ENCODE results near the gene CFAP410. TPM values are rescaled to one million over a fixed set of nuclear protein-coding genes. Genes with fewer than 3 reads are reported as not detected.

Gene CFAP410
- total and polyA plus RNA-seq, 2 experiments from 2014 or later, result 17.0 to 19.8 TPM

- Histone ChIP-seq H2AFZ (no peak overlapping the region), H3K9me3 (ENCODE audit: low read depth) (no peaks in the 10 kb centered on the region), H3K4me2 (ENCODE audit: unreplicated experiment) (no peak overlapping the region), H3K4me1 (ENCODE audit: insufficient read depth) (no peaks in the 10 kb centered on the region), H3K36me3 (ENCODE audit: low read depth) (no peaks in the 10 kb centered on the region), H3K79me2 (ENCODE audit: insufficient read depth) (peaks cover 11% of the 10 kb centered on the region), H3F3A (ENCODE audit: insufficient read depth) (no peaks in the 10 kb centered on the region), H3K4me3 (no peak overlapping the region), H3K9me2 (ENCODE audit: insufficient read depth) (no peaks in the 10 kb centered on the region), H3K27ac (no peak overlapping the region), H3K9ac (no peak overlapping the region), H4K20me1 (ENCODE audit: insufficient read depth) (no peaks in the 10 kb centered on the region), H3K27me3 (replicated peaks; ENCODE audit: insufficient read depth) (no peaks in the 10 kb centered on the region)
- TF ChIP-seq EZH2phosphoT487 (IDR thresholded peaks at IDR 0.05; ENCODE audit: insufficient read depth, low read depth), result no peak
- no peak for TF ChIP-seq EZH2 (IDR thresholded peaks at IDR 0.05; ENCODE audit: insufficient read depth, poor library complexity, severe bottlenecking)
- in situ Hi-C loops (cut with MboI), result no loop called here
- no peak for DNase-seq
- 92 to 93% methylated on average over 22 of the region's 22 CpGs for WGBS, 2 experiments (ENCODE audit: low coverage in 1 of 2, low lambda C conversion rate in 2 of 2, missing lambda C conversion rate in 2 of 2)
Observed at GRCh38 chr21:44312089-44312488, 27.1 kb downstream of the CFAP410 start.

GRCh38 chr21:44310628-44311507, 28.3 kb downstream of the CFAP410 start:
- TF ChIP-seq EZH2phosphoT487 (IDR thresholded peaks at IDR 0.05; ENCODE audit: insufficient read depth, low read depth) (no peak), EZH2 (IDR thresholded peaks at IDR 0.05; ENCODE audit: insufficient read depth, poor library complexity, severe bottlenecking) (no peak)
- Histone ChIP-seq H3K36me3 (ENCODE audit: low read depth) (no peaks in the 10 kb centered on the region), H3K9me2 (ENCODE audit: insufficient read depth) (no peaks in the 10 kb centered on the region), H3K4me2 (ENCODE audit: unreplicated experiment) (no peak overlapping the region), H3K27me3 (replicated peaks; ENCODE audit: insufficient read depth) (no peaks in the 10 kb centered on the region), H3F3A (ENCODE audit: insufficient read depth) (no peaks in the 10 kb centered on the region), H4K20me1 (ENCODE audit: insufficient read depth) (no peaks in the 10 kb centered on the region), H2AFZ (no peak overlapping the region), H3K9me3 (ENCODE audit: low read depth) (no peaks in the 10 kb centered on the region), H3K4me1 (ENCODE audit: insufficient read depth) (no peaks in the 10 kb centered on the region), H3K79me2 (ENCODE audit: insufficient read depth) (peaks cover 21% of the 10 kb centered on the region), H3K9ac (no peak overlapping the region), H3K27ac (no peak overlapping the region), H3K4me3 (no peak overlapping the region)
- DNase-seq, result no peak
- in situ Hi-C loops (cut with MboI), result no loop called here
- WGBS, 2 experiments (ENCODE audit: low coverage in 1 of 2, low lambda C conversion rate in 2 of 2, missing lambda C conversion rate in 2 of 2), result 95 to 97% methylated on average over 28 of the region's 28 CpGs

- TF ChIP-seq EZH2 (IDR thresholded peaks at IDR 0.05; ENCODE audit: insufficient read depth, poor library complexity, severe bottlenecking), result no peak
- no peak for TF ChIP-seq EZH2phosphoT487 (IDR thresholded peaks at IDR 0.05; ENCODE audit: insufficient read depth, low read depth)
- H4K20me1 ChIP-seq (ENCODE audit: insufficient read depth), result no peaks in the 10 kb centered on the region
- no peaks in the 10 kb centered on the region for H3K4me1 ChIP-seq (ENCODE audit: insufficient read depth)
- no peaks in the 10 kb centered on the region for H3K36me3 ChIP-seq (ENCODE audit: low read depth)
- no peaks in the 10 kb centered on the region for H3K9me3 ChIP-seq (ENCODE audit: low read depth)
- no peaks in the 10 kb centered on the region for H3K27me3 ChIP-seq (replicated peaks; ENCODE audit: insufficient read depth)
- H3K9ac ChIP-seq, result no peak overlapping the region
- no peak overlapping the region for H3K4me2 ChIP-seq (ENCODE audit: unreplicated experiment)
- no peak overlapping the region for H3K4me3 ChIP-seq
- peaks cover 59% of the 10 kb centered on the region for H3K79me2 ChIP-seq (ENCODE audit: insufficient read depth)
- no peaks in the 10 kb centered on the region for H3K9me2 ChIP-seq (ENCODE audit: insufficient read depth)
- in situ Hi-C loops (cut with MboI), result no loop called here
- 93 to 97% methylated on average over 12 to 21 of the region's 21 CpGs for WGBS, 2 experiments (ENCODE audit: low coverage in 1 of 2, low lambda C conversion rate in 2 of 2, missing lambda C conversion rate in 2 of 2)
- H2AFZ ChIP-seq, result no peak overlapping the region
- no peak for DNase-seq
- H3F3A ChIP-seq (ENCODE audit: insufficient read depth), result no peaks in the 10 kb centered on the region
- H3K27ac ChIP-seq, result no peak overlapping the region
Observed at GRCh38 chr21:44306936-44307704, 32.1 kb downstream of the CFAP410 start.

- no peaks in the 10 kb centered on the region for H4K20me1 ChIP-seq (ENCODE audit: insufficient read depth)
- no peak overlapping the region for H3K4me3 ChIP-seq
- H3K36me3 ChIP-seq (ENCODE audit: low read depth), result no peaks in the 10 kb centered on the region
- no peak for TF ChIP-seq EZH2 (IDR thresholded peaks at IDR 0.05; ENCODE audit: insufficient read depth, poor library complexity, severe bottlenecking)
- TF ChIP-seq EZH2phosphoT487 (IDR thresholded peaks at IDR 0.05; ENCODE audit: insufficient read depth, low read depth), result no peak
- no peaks in the 10 kb centered on the region for H3K9me3 ChIP-seq (ENCODE audit: low read depth)
- peaks cover 73% of the 10 kb centered on the region for H3K79me2 ChIP-seq (ENCODE audit: insufficient read depth)
- DNase-seq, result no peak
- H3K27ac ChIP-seq, result no peak overlapping the region
- H3K9me2 ChIP-seq (ENCODE audit: insufficient read depth), result no peaks in the 10 kb centered on the region
- H3K4me2 ChIP-seq (ENCODE audit: unreplicated experiment), result no peak overlapping the region
- H3K27me3 ChIP-seq (replicated peaks; ENCODE audit: insufficient read depth), result no peaks in the 10 kb centered on the region
- WGBS, 2 experiments (ENCODE audit: low coverage in 1 of 2, low lambda C conversion rate in 2 of 2, missing lambda C conversion rate in 2 of 2), result 79 to 80% methylated on average over 9 of the region's 9 CpGs
- H2AFZ ChIP-seq, result no peak overlapping the region
- in situ Hi-C loops (cut with MboI), result no loop called here
- peaks cover 8% of the 10 kb centered on the region; the same call in 1 of the 2 replicates for H3K4me1 ChIP-seq (ENCODE audit: insufficient read depth)
- no peak overlapping the region for H3K9ac ChIP-seq
- H3F3A ChIP-seq (ENCODE audit: insufficient read depth), result no peaks in the 10 kb centered on the region
Observed at GRCh38 chr21:44305691-44306090, 33.5 kb downstream of the CFAP410 start.
